Measurements from ENCODE around the gene EVI2B.
"Not testable (repeated sequence)": the region's sequence is repeated elsewhere in the genome, so short reads cannot be mapped to it uniquely, and the experiment has no call there.

EVI2B gene

GRCh38 chr17:31349454-31349853, 35.6 kb upstream of the EVI2B start:
- Histone ChIP-seq H3K36me3 (replicated peaks in 1 of 2; ENCODE audit: control insufficient read depth in 2 of 2, insufficient read depth in 2 of 2, low read length in 2 of 2) (peaks cover 0 to 62% of the 10 kb centered on the region in 2 donors), H3K9ac (ENCODE audit: low read depth, low read length, poor library complexity) (no peak overlapping the region), H3K4me2 (ENCODE audit: insufficient read depth, low read length, poor library complexity, severe bottlenecking) (no peak overlapping the region), H2BK120ac (ENCODE audit: low read depth, low read length) (no peak overlapping the region), H3K79me1 (ENCODE audit: low read depth, low read length) (no peaks in the 10 kb centered on the region), H2BK15ac (ENCODE audit: low read length) (no peak overlapping the region), H2AFZ (ENCODE audit: low read length) (no peak overlapping the region), H3K4me3 (ENCODE audit: low read length in 2 of 2) (no peak overlapping the region), H3K23ac (ENCODE audit: low read depth, low read length, poor library complexity) (no peak overlapping the region), H4K91ac (ENCODE audit: low read depth, low read length, poor library complexity) (no peak overlapping the region), H3K27ac (replicated peaks; ENCODE audit: low read length) (no peak overlapping the region), H3K9me3 (replicated peaks in 1 of 2; ENCODE audit: control insufficient read depth in 2 of 2, insufficient read depth in 1 of 2, low read depth in 1 of 2, low read length in 2 of 2) (no peaks in the 10 kb centered on the region), H3K4ac (ENCODE audit: low read length) (no peak overlapping the region), H3K14ac (ENCODE audit: low read length) (no peak overlapping the region), H3K27me3 (ENCODE audit: control insufficient read depth in 3 of 3, insufficient read depth in 3 of 3, low read depth in 1 of 3, low read length in 3 of 3) (no peaks in the 10 kb centered on the region), H3K18ac (ENCODE audit: low read length) (no peak overlapping the region), H2AK5ac (ENCODE audit: low read depth, low read length) (no peak overlapping the region), H2BK5ac (ENCODE audit: low read length) (no peak overlapping the region), H3K4me1 (ENCODE audit: control insufficient read depth in 2 of 2, insufficient read depth in 1 of 2, low read depth in 1 of 2, low read length in 2 of 2) (no peaks in the 10 kb centered on the region), H2BK12ac (ENCODE audit: low read length) (no peak overlapping the region), H4K8ac (ENCODE audit: low read depth, low read length) (no peak overlapping the region)
- no peak for DNase-seq (ENCODE audit: low spot score)

- not testable (repeated sequence) for H3K4me1 ChIP-seq (ENCODE audit: control insufficient read depth in 2 of 2, insufficient read depth in 1 of 2, low read depth in 1 of 2, low read length in 2 of 2); H2BK15ac ChIP-seq (ENCODE audit: low read length); H3K18ac ChIP-seq (ENCODE audit: low read length); H2BK5ac ChIP-seq (ENCODE audit: low read length); H4K91ac ChIP-seq (ENCODE audit: low read depth, low read length, poor library complexity); H3K9ac ChIP-seq (ENCODE audit: low read depth, low read length, poor library complexity); H3K4me2 ChIP-seq (ENCODE audit: insufficient read depth, low read length, poor library complexity, severe bottlenecking); H3K14ac ChIP-seq (ENCODE audit: low read length); H4K8ac ChIP-seq (ENCODE audit: low read depth, low read length); H3K4me3 ChIP-seq (ENCODE audit: low read length in 2 of 2); H2AK5ac ChIP-seq (ENCODE audit: low read depth, low read length); H3K4ac ChIP-seq (ENCODE audit: low read length); H3K79me1 ChIP-seq (ENCODE audit: low read depth, low read length); H3K27me3 ChIP-seq (ENCODE audit: control insufficient read depth in 3 of 3, insufficient read depth in 3 of 3, low read depth in 1 of 3, low read length in 3 of 3); DNase-seq (ENCODE audit: low spot score); H2BK120ac ChIP-seq (ENCODE audit: low read depth, low read length); H3K9me3 ChIP-seq (replicated peaks in 1 of 2; ENCODE audit: control insufficient read depth in 2 of 2, insufficient read depth in 1 of 2, low read depth in 1 of 2, low read length in 2 of 2); H3K23ac ChIP-seq (ENCODE audit: low read depth, low read length, poor library complexity); H2AFZ ChIP-seq (ENCODE audit: low read length); H2BK12ac ChIP-seq (ENCODE audit: low read length); H3K27ac ChIP-seq (replicated peaks; ENCODE audit: low read length)
- H3K36me3 ChIP-seq (replicated peaks in 1 of 2; ENCODE audit: control insufficient read depth in 2 of 2, insufficient read depth in 2 of 2, low read length in 2 of 2), result peaks cover 4 to 64% of the 10 kb centered on the region in 2 donors
- WGBS, 2 donors (ENCODE audit: extremely low coverage in 2 of 2, insufficient read length in 2 of 2, insufficient replicate concordance in 1 of 2), result no CpG with 5 or more reads among the region's 34 CpGs
These were observed 31.4 kb upstream of the EVI2B start for GRCh38 chr17:31345191-31345747.

DNA sequence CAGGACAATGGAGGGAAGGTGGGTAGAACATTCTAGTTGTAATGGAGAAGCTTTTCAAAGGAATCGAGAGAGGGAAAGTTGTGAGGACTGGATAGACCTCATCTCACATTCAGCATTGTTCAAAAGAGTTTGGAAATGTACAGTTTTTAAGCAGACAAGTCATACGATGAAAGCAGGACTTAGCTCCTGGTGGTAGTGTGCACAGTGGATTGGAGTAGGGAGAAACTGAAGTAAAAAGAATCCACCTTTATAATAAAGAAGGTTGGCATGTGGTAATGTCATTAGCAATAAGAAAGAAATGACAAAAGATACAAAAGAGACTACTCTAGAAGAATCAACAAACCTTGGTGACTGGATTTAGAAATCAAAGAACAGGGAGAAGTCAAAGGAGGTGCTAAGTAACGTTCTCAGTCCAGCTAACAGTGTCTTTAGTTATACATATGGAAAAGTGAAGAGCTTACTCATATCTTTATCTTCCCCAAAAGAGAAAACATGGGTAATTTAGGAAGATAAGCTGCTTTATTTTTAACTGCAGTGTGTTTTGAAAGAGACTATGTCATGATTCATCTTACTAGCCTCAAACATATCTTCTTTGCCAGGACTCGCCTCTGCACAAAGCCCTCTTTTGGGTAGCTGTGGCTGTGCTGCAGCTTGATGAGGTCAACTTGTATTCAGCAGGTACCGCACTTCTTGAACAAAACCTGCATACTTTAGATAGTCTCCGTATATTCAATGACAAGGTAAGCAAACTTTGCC, 26.2 kb upstream of the EVI2B start:
- Histone ChIP-seq H3K9me3 (replicated peaks in 1 of 2; ENCODE audit: control insufficient read depth in 2 of 2, insufficient read depth in 1 of 2, low read depth in 1 of 2, low read length in 2 of 2) (no peaks in the 10 kb centered on the region), H3K4me2 (ENCODE audit: insufficient read depth, low read length, poor library complexity, severe bottlenecking) (no peak overlapping the region), H3K36me3 (replicated peaks in 1 of 2; ENCODE audit: control insufficient read depth in 2 of 2, insufficient read depth in 2 of 2, low read length in 2 of 2) (peaks cover 10 to 96% of the 10 kb centered on the region in 2 donors), H2BK15ac (ENCODE audit: low read length) (no peak overlapping the region), H2BK5ac (ENCODE audit: low read length) (no peak overlapping the region), H3K14ac (ENCODE audit: low read length) (no peak overlapping the region), H4K91ac (ENCODE audit: low read depth, low read length, poor library complexity) (no peak overlapping the region), H3K9ac (ENCODE audit: low read depth, low read length, poor library complexity) (no peak overlapping the region), H3K79me1 (ENCODE audit: low read depth, low read length) (no peaks in the 10 kb centered on the region), H3K4me1 (ENCODE audit: control insufficient read depth in 2 of 2, insufficient read depth in 1 of 2, low read depth in 1 of 2, low read length in 2 of 2) (peaks cover 0 to 3% of the 10 kb centered on the region in 2 donors), H2BK12ac (ENCODE audit: low read length) (no peak overlapping the region), H3K4ac (ENCODE audit: low read length) (no peak overlapping the region), H3K18ac (ENCODE audit: low read length) (no peak overlapping the region), H2BK120ac (ENCODE audit: low read depth, low read length) (no peak overlapping the region), H3K27ac (replicated peaks; ENCODE audit: low read length) (no peak overlapping the region), H2AK5ac (ENCODE audit: low read depth, low read length) (no peak overlapping the region), H4K8ac (ENCODE audit: low read depth, low read length) (no peak overlapping the region), H2AFZ (ENCODE audit: low read length) (no peak overlapping the region), H3K27me3 (ENCODE audit: control insufficient read depth in 3 of 3, insufficient read depth in 3 of 3, low read depth in 1 of 3, low read length in 3 of 3) (no peaks in the 10 kb centered on the region), H3K23ac (ENCODE audit: low read depth, low read length, poor library complexity) (no peak overlapping the region), H3K4me3 (ENCODE audit: low read length in 2 of 2) (no peak overlapping the region)
- no peak for DNase-seq (ENCODE audit: low spot score)
- no CpG with 5 or more reads among the region's 6 CpGs for WGBS, 2 donors (ENCODE audit: extremely low coverage in 2 of 2, insufficient read length in 2 of 2, insufficient replicate concordance in 1 of 2)

GRCh38 chr17:31329221-31329620, 15.4 kb upstream of the EVI2B start:
- H4K91ac ChIP-seq (ENCODE audit: low read depth, low read length, poor library complexity), result no peak overlapping the region
- no peak overlapping the region for H3K23ac ChIP-seq (ENCODE audit: low read depth, low read length, poor library complexity)
- H3K18ac ChIP-seq (ENCODE audit: low read length), result no peak overlapping the region
- H3K79me1 ChIP-seq (ENCODE audit: low read depth, low read length), result no peaks in the 10 kb centered on the region
- H3K36me3 ChIP-seq (replicated peaks in 1 of 2; ENCODE audit: control insufficient read depth in 2 of 2, insufficient read depth in 2 of 2, low read length in 2 of 2), result peaks cover 7 to 81% of the 10 kb centered on the region in 2 donors
- no peaks in the 10 kb centered on the region for H3K4me1 ChIP-seq (ENCODE audit: control insufficient read depth in 2 of 2, insufficient read depth in 1 of 2, low read depth in 1 of 2, low read length in 2 of 2)
- H3K9ac ChIP-seq (ENCODE audit: low read depth, low read length, poor library complexity), result no peak overlapping the region
- no peak overlapping the region for H2AFZ ChIP-seq (ENCODE audit: low read length)
- no peak for DNase-seq (ENCODE audit: low spot score)
- H2BK12ac ChIP-seq (ENCODE audit: low read length), result no peak overlapping the region
- no peaks in the 10 kb centered on the region for H3K27me3 ChIP-seq (ENCODE audit: control insufficient read depth in 3 of 3, insufficient read depth in 3 of 3, low read depth in 1 of 3, low read length in 3 of 3)
- no peak overlapping the region for H2BK5ac ChIP-seq (ENCODE audit: low read length)
- H2AK5ac ChIP-seq (ENCODE audit: low read depth, low read length), result no peak overlapping the region
- H3K4ac ChIP-seq (ENCODE audit: low read length), result no peak overlapping the region
- H3K14ac ChIP-seq (ENCODE audit: low read length), result no peak overlapping the region
- H4K8ac ChIP-seq (ENCODE audit: low read depth, low read length), result no peak overlapping the region
- no peak overlapping the region for H3K4me2 ChIP-seq (ENCODE audit: insufficient read depth, low read length, poor library complexity, severe bottlenecking)
- H2BK15ac ChIP-seq (ENCODE audit: low read length), result no peak overlapping the region
- H3K4me3 ChIP-seq (ENCODE audit: low read length in 2 of 2), result no peak overlapping the region
- H3K9me3 ChIP-seq (replicated peaks in 1 of 2; ENCODE audit: control insufficient read depth in 2 of 2, insufficient read depth in 1 of 2, low read depth in 1 of 2, low read length in 2 of 2), result no peaks in the 10 kb centered on the region
- H2BK120ac ChIP-seq (ENCODE audit: low read depth, low read length), result no peak overlapping the region
- H3K27ac ChIP-seq (replicated peaks; ENCODE audit: low read length), result no peak overlapping the region
